SK-N-SH (cell line): ENCODE results near the gene IL20. TPM values are rescaled to one million over a fixed set of nuclear protein-coding genes. Genes with fewer than 3 reads are reported as not detected.

Experiments
- CTCF ChIA-PET: fragments of 300-600, 350-600 bp; formaldehyde crosslinking; extraction: SDS; loops from one replicate; lab custom pipeline; 2021; lab: Yijun Ruan, JAX
- POLR2A ChIA-PET: fragments of 350-600 bp; sonication (Branson Sonifier 250); formaldehyde crosslinking; extraction: SDS; loops from one replicate; lab custom pipeline; 2020; ENCODE audit warnings: antibody characterized with exemption, inconsistent platforms; lab: Yijun Ruan, JAX
- DNase-seq: peaks from one replicate; pipeline ENCODE4 v3.0.0; 2012
- H2AFZ ChIP-seq: fragments of 200-600 bp; sonication (generic); 2 replicates; pipeline ENCODE4 v1.8.1; 2016; ENCODE audit warnings: antibody characterized with exemption, mild to moderate bottlenecking, low read depth
- H3F3A ChIP-seq: fragments of 200-600 bp; sonication (generic); replicated peaks from 2 replicates; pipeline ENCODE3; 2016; ENCODE audit warnings: antibody characterized with exemption, mild to moderate bottlenecking; ENCODE audit not compliant: insufficient read depth
- H3K27ac ChIP-seq, 2 experiments: fragments of 200-500 bp in 1 of 2; fragments of 200-600 bp in 1 of 2; sonication (Bioruptor generic) in 1 of 2; sonication (generic), shearing (Covaris generic) in 1 of 2; 2 replicates each; pipeline versions ENCODE4 v1.5.1 to v1.6.1; 2014 to 2016; ENCODE audit warnings: low read depth in 2 of 2, inconsistent platforms in 1 of 2, low read length in 1 of 2, mild to moderate bottlenecking in 1 of 2, mixed read lengths in 1 of 2
- H3K27me3 ChIP-seq: fragments of 200-600 bp; sonication (generic), shearing (Covaris generic); 2 replicates; pipeline ENCODE4 v1.6.1; 2016; ENCODE audit warnings: mixed run types; ENCODE audit not compliant: insufficient read depth
- H3K36me3 ChIP-seq, 2 experiments: fragments of 200-500 bp in 1 of 2; fragments of 200-600 bp in 1 of 2; sonication (Bioruptor generic) in 1 of 2; sonication (generic) in 1 of 2; replicated peaks in 1 of 2; 2 replicates each; pipeline versions ENCODE3 to v1.5.1; 2014 to 2016; ENCODE audit warnings: low read length in 1 of 2, mild to moderate bottlenecking in 1 of 2; ENCODE audit not compliant: insufficient read depth in 2 of 2, control insufficient read depth in 1 of 2
- H3K4me1 ChIP-seq, 2 experiments: fragments of 200-500 bp in 1 of 2; fragments of 200-600 bp in 1 of 2; sonication (Bioruptor generic) in 1 of 2; sonication (generic), shearing (Covaris generic) in 1 of 2; 2 replicates each; pipeline versions ENCODE4 v1.5.1 to v1.6.1; 2014 to 2016; ENCODE audit warnings: low read depth in 1 of 2, low read length in 1 of 2, mixed run types in 1 of 2; ENCODE audit not compliant: insufficient read depth in 2 of 2, control insufficient read depth in 1 of 2
- H3K4me2 ChIP-seq: fragments of 200-600 bp; sonication (generic), shearing (Covaris generic); 2 replicates; pipeline ENCODE4 v1.6.1; 2017; ENCODE audit warnings: mixed run types
- H3K4me3 ChIP-seq, 2 experiments: fragments of 200-500 bp in 1 of 2; fragments of 200-600 bp in 1 of 2; sonication (Bioruptor generic) in 1 of 2; sonication (generic), shearing (Covaris generic) in 1 of 2; 2 replicates each; pipeline versions ENCODE4 v1.5.1 to v1.8.1; 2014 to 2016; ENCODE audit warnings: low read depth in 2 of 2, inconsistent platforms in 1 of 2, low read length in 1 of 2, mild to moderate bottlenecking in 1 of 2, mixed read lengths in 1 of 2, moderate library complexity in 1 of 2
- H3K79me2 ChIP-seq: fragments of 200-600 bp; sonication (generic); 2 replicates; pipeline ENCODE4 v1.8.1; 2017; ENCODE audit warnings: mild to moderate bottlenecking; ENCODE audit not compliant: insufficient read depth
- H3K9ac ChIP-seq: fragments of 200-600 bp; sonication (generic); 2 replicates; pipeline ENCODE4 v1.6.1; 2017; ENCODE audit warnings: mixed run types
- H3K9me2 ChIP-seq: fragments of 200-600 bp; sonication (generic); 2 replicates; pipeline ENCODE4 v1.6.1; 2017; ENCODE audit warnings: mixed run types
- H3K9me3 ChIP-seq: fragments of 200-600 bp; sonication (generic); 2 replicates; pipeline ENCODE4 v1.6.1; 2017; ENCODE audit warnings: mixed run types, mild to moderate bottlenecking, moderate library complexity
- H4K20me1 ChIP-seq: fragments of 200-600 bp; sonication (generic); 2 replicates; pipeline ENCODE4 v1.6.1; 2017; ENCODE audit warnings: mild to moderate bottlenecking, mixed run types; ENCODE audit not compliant: insufficient read depth
- ELF1 ChIP-seq: IDR thresholded peaks from 2 replicates; pipeline ENCODE4 v1.4.0; 2012
- EP300 ChIP-seq, 2 experiments: IDR thresholded peaks; 2 replicates each; pipeline versions ENCODE4 v1.4.0 to v1.6.1; 2012; ENCODE audit warnings: borderline replicate concordance in 1 of 2, low read depth in 1 of 2, low read length in 1 of 2
- RCOR1 ChIP-seq: fragments of 150-350 bp; IDR thresholded peaks from 2 replicates; pipeline ENCODE4 v1.6.1; 2017; ENCODE audit warnings: antibody characterized with exemption, low read length
- RFX5 ChIP-seq: IDR thresholded peaks from 2 replicates; pipeline ENCODE4 v1.6.1; 2012; ENCODE audit warnings: mild to moderate bottlenecking, improper control_type of control experiment, low read length
- SMC3 ChIP-seq: IDR thresholded peaks from 2 replicates; pipeline ENCODE4 v1.6.1; 2012; ENCODE audit warnings: low read depth, low read length, improper control_type of control experiment
- TEAD4 ChIP-seq: IDR thresholded peaks from 2 replicates; pipeline ENCODE4 v1.4.0; 2012; ENCODE audit warnings: mild to moderate bottlenecking, borderline replicate concordance; ENCODE audit not compliant: insufficient read depth
- YY1 ChIP-seq: IDR thresholded peaks from 2 replicates; pipeline ENCODE4 v1.4.0; 2012; ENCODE audit warnings: low read depth, mild to moderate bottlenecking
- WGBS: methylation state at CpG from one replicate; pipeline ENCODE4 v1.1.6; 2017; ENCODE audit warnings: low lambda C conversion rate; 5-methylcytosine and 5-hydroxymethylcytosine counted together
- polyA plus RNA-seq, 3 experiments: library from polyadenylated mRNA; depleted of rRNA; stranded (reverse); fragments of >200 nt; gene quantifications; 2 replicates each; pipeline ENCODE4 v1.2.3, GENCODE V29; 2012
- TF ChIP-seq, protein P1 (sequence below): fragments of 200-600 bp; sonication (generic); IDR thresholded peaks from 2 replicates; pipeline ENCODE4 v1.6.1; 2017; ENCODE audit warnings: antibody characterized with exemption, mild to moderate bottlenecking, moderate library complexity
- TF ChIP-seq, protein P2 (sequence below): fragments of 150-350 bp; IDR thresholded peaks from 2 replicates; pipeline ENCODE4 v1.6.1; 2016; ENCODE audit warnings: mild to moderate bottlenecking, low read depth, low read length
- TF ChIP-seq, protein P3 (sequence below): IDR thresholded peaks from 2 replicates; pipeline ENCODE4; 2012
- TF ChIP-seq, protein P4 (sequence below): IDR thresholded peaks from 2 replicates; pipeline ENCODE4 v1.6.1; 2012; ENCODE audit warnings: mild to moderate bottlenecking, low read depth, low read length, moderate library complexity
- TF ChIP-seq, protein P5 (sequence below): IDR thresholded peaks from 2 replicates; pipeline ENCODE4 v1.4.0; 2012; ENCODE audit warnings: low read depth

IL20 gene
- polyA plus RNA-seq, 1 of the 3 experiments (the other 2 are of a cell fraction): not detected

DNA sequence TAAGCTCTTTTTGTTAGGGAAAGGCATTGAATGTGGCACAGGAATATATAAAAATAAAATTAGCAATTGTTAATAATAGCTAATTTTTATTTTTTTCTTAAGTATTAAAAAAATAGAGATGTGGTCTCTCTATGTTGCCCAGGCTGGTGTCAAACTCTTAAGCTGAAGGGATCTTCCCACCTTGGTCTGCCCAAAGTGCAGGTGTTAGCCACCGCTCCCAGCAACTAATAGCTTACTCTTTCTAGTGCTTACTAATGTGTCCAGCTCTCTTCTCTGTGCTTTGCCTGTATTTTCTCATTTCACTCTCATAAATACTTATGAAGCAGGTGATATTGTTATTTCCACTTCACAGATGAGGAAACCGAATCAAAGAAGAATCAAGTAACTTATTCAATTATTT is 18.5 kb downstream of the IL20 start:
- H3K9me2 ChIP-seq: no peaks in the 10 kb centered on the region
- ChIA-PET POLR2A (no interaction called here), CTCF (interaction anchor here (0.5 to 2.1 kb wide), 2 partner anchors 28 to 66 kb away, joined by 3 to 13 read pairs; no protein-coding TSS in a partner anchor)
- H2AFZ ChIP-seq: no peak overlapping the region
- no peaks in the 10 kb centered on the region for H3F3A ChIP-seq
- H3K4me3 ChIP-seq: no peak overlapping the region
- H3K79me2 ChIP-seq: no peaks in the 10 kb centered on the region
- no peak overlapping the region for H3K9ac ChIP-seq
- WGBS: 42% methylated on average over 2 of the region's 2 CpGs
- TF ChIP-seq, protein P1, sequence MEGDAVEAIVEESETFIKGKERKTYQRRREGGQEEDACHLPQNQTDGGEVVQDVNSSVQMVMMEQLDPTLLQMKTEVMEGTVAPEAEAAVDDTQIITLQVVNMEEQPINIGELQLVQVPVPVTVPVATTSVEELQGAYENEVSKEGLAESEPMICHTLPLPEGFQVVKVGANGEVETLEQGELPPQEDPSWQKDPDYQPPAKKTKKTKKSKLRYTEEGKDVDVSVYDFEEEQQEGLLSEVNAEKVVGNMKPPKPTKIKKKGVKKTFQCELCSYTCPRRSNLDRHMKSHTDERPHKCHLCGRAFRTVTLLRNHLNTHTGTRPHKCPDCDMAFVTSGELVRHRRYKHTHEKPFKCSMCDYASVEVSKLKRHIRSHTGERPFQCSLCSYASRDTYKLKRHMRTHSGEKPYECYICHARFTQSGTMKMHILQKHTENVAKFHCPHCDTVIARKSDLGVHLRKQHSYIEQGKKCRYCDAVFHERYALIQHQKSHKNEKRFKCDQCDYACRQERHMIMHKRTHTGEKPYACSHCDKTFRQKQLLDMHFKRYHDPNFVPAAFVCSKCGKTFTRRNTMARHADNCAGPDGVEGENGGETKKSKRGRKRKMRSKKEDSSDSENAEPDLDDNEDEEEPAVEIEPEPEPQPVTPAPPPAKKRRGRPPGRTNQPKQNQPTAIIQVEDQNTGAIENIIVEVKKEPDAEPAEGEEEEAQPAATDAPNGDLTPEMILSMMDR: no peak
- TF ChIP-seq ELF1 (no peak), YY1 (no peak), SMC3 (no peak), EP300 (IDR thresholded peaks at IDR 0.05; ENCODE audit: borderline replicate concordance in 1 of 2, low read depth in 1 of 2, low read length in 1 of 2) (no peak), RFX5 (no peak), RCOR1 (no peak), TEAD4 (no peak)
- TF ChIP-seq, protein P2, sequence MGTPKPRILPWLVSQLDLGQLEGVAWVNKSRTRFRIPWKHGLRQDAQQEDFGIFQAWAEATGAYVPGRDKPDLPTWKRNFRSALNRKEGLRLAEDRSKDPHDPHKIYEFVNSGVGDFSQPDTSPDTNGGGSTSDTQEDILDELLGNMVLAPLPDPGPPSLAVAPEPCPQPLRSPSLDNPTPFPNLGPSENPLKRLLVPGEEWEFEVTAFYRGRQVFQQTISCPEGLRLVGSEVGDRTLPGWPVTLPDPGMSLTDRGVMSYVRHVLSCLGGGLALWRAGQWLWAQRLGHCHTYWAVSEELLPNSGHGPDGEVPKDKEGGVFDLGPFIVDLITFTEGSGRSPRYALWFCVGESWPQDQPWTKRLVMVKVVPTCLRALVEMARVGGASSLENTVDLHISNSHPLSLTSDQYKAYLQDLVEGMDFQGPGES: no peak
- TF ChIP-seq, protein P3, sequence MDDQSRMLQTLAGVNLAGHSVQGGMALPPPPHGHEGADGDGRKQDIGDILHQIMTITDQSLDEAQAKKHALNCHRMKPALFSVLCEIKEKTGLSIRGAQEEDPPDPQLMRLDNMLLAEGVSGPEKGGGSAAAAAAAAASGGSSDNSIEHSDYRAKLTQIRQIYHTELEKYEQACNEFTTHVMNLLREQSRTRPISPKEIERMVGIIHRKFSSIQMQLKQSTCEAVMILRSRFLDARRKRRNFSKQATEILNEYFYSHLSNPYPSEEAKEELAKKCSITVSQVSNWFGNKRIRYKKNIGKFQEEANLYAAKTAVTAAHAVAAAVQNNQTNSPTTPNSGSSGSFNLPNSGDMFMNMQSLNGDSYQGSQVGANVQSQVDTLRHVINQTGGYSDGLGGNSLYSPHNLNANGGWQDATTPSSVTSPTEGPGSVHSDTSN: no peak
- TF ChIP-seq, protein P4, sequence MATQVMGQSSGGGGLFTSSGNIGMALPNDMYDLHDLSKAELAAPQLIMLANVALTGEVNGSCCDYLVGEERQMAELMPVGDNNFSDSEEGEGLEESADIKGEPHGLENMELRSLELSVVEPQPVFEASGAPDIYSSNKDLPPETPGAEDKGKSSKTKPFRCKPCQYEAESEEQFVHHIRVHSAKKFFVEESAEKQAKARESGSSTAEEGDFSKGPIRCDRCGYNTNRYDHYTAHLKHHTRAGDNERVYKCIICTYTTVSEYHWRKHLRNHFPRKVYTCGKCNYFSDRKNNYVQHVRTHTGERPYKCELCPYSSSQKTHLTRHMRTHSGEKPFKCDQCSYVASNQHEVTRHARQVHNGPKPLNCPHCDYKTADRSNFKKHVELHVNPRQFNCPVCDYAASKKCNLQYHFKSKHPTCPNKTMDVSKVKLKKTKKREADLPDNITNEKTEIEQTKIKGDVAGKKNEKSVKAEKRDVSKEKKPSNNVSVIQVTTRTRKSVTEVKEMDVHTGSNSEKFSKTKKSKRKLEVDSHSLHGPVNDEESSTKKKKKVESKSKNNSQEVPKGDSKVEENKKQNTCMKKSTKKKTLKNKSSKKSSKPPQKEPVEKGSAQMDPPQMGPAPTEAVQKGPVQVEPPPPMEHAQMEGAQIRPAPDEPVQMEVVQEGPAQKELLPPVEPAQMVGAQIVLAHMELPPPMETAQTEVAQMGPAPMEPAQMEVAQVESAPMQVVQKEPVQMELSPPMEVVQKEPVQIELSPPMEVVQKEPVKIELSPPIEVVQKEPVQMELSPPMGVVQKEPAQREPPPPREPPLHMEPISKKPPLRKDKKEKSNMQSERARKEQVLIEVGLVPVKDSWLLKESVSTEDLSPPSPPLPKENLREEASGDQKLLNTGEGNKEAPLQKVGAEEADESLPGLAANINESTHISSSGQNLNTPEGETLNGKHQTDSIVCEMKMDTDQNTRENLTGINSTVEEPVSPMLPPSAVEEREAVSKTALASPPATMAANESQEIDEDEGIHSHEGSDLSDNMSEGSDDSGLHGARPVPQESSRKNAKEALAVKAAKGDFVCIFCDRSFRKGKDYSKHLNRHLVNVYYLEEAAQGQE: no peak
- TF ChIP-seq, protein P5, sequence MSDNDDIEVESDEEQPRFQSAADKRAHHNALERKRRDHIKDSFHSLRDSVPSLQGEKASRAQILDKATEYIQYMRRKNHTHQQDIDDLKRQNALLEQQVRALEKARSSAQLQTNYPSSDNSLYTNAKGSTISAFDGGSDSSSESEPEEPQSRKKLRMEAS: no peak
- no peaks in the 10 kb centered on the region for H3K4me1 ChIP-seq
- H3K27ac ChIP-seq: no peak overlapping the region
- H3K27me3 ChIP-seq: peaks cover 5% of the 10 kb centered on the region; the same call in 1 of the 2 replicates
- H4K20me1 ChIP-seq: no peaks in the 10 kb centered on the region
- no peak for DNase-seq
- no peaks in the 10 kb centered on the region; the same call in 1 of the 2 replicates for H3K9me3 ChIP-seq
- H3K36me3 ChIP-seq: no peaks in the 10 kb centered on the region
- no peak overlapping the region for H3K4me2 ChIP-seq
